ENCODE measurements around the gene RAF1. TPM values are rescaled to one million over a fixed set of nuclear protein-coding genes. Genes with fewer than 3 reads are reported as not detected.
A peak's percentile ranks its signal among the peaks of the same experiment; 100 is the strongest.

RAF1 gene
- total RNA-seq, 3 donors from 2014 or later (not counting 1 experiment from before 2014, with no cell fraction given): 142 to 168 (median 156) TPM

DNA sequence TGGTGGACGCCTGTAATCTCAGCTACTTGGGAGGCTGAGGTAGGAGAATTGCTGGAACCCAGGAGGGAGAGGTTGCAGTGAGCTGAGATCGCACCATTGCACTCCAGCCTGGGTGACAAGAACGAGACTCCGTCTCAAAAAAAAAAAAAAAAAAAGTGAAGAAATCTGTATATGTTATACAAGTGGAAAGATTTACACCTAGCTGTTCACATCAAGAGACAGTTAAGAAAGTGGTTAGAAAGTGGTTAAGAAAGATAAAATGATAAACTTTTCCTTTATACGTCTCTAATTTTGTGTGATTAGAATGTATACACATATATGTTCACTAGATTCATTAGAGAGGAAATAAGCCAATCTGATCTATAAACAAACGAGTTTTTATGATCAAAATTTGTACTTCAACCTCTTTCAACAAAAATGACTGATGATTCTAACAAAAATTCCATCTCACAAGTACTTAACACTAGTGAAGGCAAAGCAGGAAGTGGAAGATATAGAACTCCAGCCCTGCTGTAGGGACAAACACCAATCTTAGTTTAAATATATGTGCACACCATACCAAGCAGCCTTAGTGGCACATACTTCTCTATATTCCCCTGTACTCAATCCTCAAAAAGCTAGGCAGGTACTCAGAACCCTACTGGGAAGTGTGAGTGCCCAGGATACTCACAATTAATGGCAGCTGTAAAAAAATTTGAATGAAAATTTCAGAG, 51.2 kb downstream of the RAF1 start:
- peaks cover 48% of the 10 kb centered on the region for H3K36me3 ChIP-seq (ENCODE audit: control insufficient read depth, insufficient read depth, low read length)
- intact Hi-C loops (cut with micrococcal nuclease): loop anchor here (2.0 kb wide), 1 partner anchor 50 kb away; no protein-coding TSS in a partner anchor
- WGBS (ENCODE audit: insufficient coverage): 56% methylated on average over 4 of the region's 6 CpGs
- no peak overlapping the region for H3K27ac ChIP-seq (ENCODE audit: low read length)
- H3K27me3 ChIP-seq (ENCODE audit: control insufficient read depth, insufficient read depth, low read length): no peaks in the 10 kb centered on the region
- no peak overlapping the region for H3K4me3 ChIP-seq (ENCODE audit: low read length)
- no peaks in the 10 kb centered on the region for H3K9me3 Mint-ChIP-seq
- H3K36me3 Mint-ChIP-seq: peaks cover 8% of the 10 kb centered on the region
- H3K4me3 Mint-ChIP-seq: peak overlapping the region; percentile 41
- no peaks in the 10 kb centered on the region for H3K9me3 ChIP-seq (ENCODE audit: control insufficient read depth, insufficient read depth, low read length)
- TF ChIP-seq, protein P1, sequence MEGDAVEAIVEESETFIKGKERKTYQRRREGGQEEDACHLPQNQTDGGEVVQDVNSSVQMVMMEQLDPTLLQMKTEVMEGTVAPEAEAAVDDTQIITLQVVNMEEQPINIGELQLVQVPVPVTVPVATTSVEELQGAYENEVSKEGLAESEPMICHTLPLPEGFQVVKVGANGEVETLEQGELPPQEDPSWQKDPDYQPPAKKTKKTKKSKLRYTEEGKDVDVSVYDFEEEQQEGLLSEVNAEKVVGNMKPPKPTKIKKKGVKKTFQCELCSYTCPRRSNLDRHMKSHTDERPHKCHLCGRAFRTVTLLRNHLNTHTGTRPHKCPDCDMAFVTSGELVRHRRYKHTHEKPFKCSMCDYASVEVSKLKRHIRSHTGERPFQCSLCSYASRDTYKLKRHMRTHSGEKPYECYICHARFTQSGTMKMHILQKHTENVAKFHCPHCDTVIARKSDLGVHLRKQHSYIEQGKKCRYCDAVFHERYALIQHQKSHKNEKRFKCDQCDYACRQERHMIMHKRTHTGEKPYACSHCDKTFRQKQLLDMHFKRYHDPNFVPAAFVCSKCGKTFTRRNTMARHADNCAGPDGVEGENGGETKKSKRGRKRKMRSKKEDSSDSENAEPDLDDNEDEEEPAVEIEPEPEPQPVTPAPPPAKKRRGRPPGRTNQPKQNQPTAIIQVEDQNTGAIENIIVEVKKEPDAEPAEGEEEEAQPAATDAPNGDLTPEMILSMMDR (IDR thresholded peaks at IDR 0.05): no peak
- ATAC-seq (peak; percentile 54 to 74 (median 67)), DNase-seq (no peak)
- no peaks in the 10 kb centered on the region for H3K27me3 Mint-ChIP-seq (ENCODE audit: low read depth in 2 of 2)
- H3K27ac Mint-ChIP-seq: peak overlapping the region; percentile 72 to 80
- H3K4me1 Mint-ChIP-seq: peaks cover 32 to 51% of the 10 kb centered on the region in 2 donors
- H3K4me1 ChIP-seq (ENCODE audit: control insufficient read depth, insufficient read depth, low read length): peaks cover 19% of the 10 kb centered on the region

DNA sequence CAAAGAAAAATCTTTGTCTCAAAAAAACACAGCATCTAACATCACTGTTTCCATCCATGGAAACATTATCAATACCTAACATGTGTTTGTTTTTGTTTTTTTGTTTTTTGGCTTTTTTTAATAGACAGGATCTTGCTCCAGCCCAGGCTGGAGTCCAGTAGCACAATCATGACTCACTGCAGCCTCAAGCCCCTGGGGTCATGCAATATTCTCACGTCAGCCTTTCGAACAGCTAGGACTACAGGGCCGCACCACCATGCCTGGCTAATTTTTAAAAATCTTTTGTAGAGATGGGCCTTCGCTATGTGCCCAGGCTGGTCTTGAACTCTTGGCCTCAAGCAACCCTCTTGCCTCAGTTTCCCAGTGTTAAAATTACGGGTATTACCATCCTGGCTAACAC, 52.8 kb downstream of the RAF1 start:
- DNase-seq (no peak), ATAC-seq (no peak)
- Histone ChIP-seq H3K9me3 (ENCODE audit: control insufficient read depth, insufficient read depth, low read length) (no peaks in the 10 kb centered on the region), H3K27ac (ENCODE audit: low read length) (no peak overlapping the region), H3K4me3 (ENCODE audit: low read length) (no peak overlapping the region), H3K36me3 (ENCODE audit: control insufficient read depth, insufficient read depth, low read length) (peaks cover 44% of the 10 kb centered on the region), H3K27me3 (ENCODE audit: control insufficient read depth, insufficient read depth, low read length) (no peaks in the 10 kb centered on the region), H3K4me1 (ENCODE audit: control insufficient read depth, insufficient read depth, low read length) (peaks cover 22% of the 10 kb centered on the region)
- Mint-ChIP-seq H3K36me3 (peaks cover 8% of the 10 kb centered on the region), H3K27ac (no peak overlapping the region), H3K4me3 (no peak overlapping the region), H3K4me1 (peaks cover 40 to 52% of the 10 kb centered on the region in 2 donors), H3K27me3 (ENCODE audit: low read depth in 2 of 2) (no peaks in the 10 kb centered on the region), H3K9me3 (no peaks in the 10 kb centered on the region)
- intact Hi-C loops (cut with micrococcal nuclease): no loop called here
- WGBS (ENCODE audit: insufficient coverage): 79% methylated on average over 5 of the region's 5 CpGs
- TF ChIP-seq, protein P1 (IDR thresholded peaks at IDR 0.05): no peak

DNA sequence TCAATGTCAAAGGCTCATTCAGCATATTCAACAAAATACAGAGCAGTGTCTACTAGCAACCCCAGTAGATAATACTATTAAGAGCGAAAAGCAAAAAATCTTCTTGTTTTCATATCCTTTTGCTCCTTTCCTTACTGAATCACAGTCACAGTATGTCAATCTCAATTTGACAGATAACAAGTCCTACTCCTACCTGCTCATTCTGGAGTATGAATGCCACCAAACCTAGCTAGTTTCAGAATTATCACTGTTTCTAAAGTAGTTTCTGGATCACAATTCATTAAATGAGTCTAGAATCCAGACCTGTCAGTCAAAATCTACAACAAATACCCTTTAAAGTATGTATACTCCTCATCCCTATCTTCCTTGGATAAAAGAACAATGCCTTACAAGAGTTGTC, 55.5 kb downstream of the RAF1 start:
- Mint-ChIP-seq H3K27me3 (ENCODE audit: low read depth in 2 of 2) (no peaks in the 10 kb centered on the region), H3K4me1 (peaks cover 34 to 35% of the 10 kb centered on the region in 2 donors), H3K4me3 (no peak overlapping the region), H3K36me3 (peaks cover 18% of the 10 kb centered on the region), H3K27ac (no peak overlapping the region), H3K9me3 (no peaks in the 10 kb centered on the region)
- intact Hi-C loops (cut with micrococcal nuclease): no loop called here
- peaks cover 19% of the 10 kb centered on the region for H3K4me1 ChIP-seq (ENCODE audit: control insufficient read depth, insufficient read depth, low read length)
- H3K27ac ChIP-seq (ENCODE audit: low read length): no peak overlapping the region
- TF ChIP-seq, protein P1 (IDR thresholded peaks at IDR 0.05): no peak
- H3K4me3 ChIP-seq (ENCODE audit: low read length): no peak overlapping the region
- no peaks in the 10 kb centered on the region for H3K27me3 ChIP-seq (ENCODE audit: control insufficient read depth, insufficient read depth, low read length)
- no peak for ATAC-seq
- no peaks in the 10 kb centered on the region for H3K9me3 ChIP-seq (ENCODE audit: control insufficient read depth, insufficient read depth, low read length)
- WGBS (ENCODE audit: insufficient coverage): 100% methylated on average over 1 of the region's 1 CpG
- peaks cover 54% of the 10 kb centered on the region for H3K36me3 ChIP-seq (ENCODE audit: control insufficient read depth, insufficient read depth, low read length)
- no peak for DNase-seq

DNA sequence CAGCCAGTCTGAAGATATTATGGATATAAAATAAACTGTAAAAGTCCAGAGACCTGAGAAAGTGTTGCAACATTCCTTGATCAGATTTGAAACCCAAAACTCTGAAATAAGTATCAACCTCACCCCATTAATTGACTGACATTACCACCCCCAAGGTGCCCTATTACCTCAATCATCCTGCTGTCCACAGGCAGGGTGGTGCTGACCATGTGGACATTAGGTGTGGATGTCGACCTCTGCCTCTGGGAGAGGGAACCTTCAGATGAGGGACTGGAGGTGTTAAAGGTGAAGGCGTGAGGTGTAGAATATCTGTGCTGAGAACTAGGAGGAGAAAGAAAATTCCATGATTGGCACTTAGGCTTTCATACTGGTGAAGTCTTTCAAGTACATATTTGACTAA, 59.9 kb downstream of the RAF1 start:
- H3K4me3 ChIP-seq (ENCODE audit: low read length): no peak overlapping the region
- Mint-ChIP-seq H3K4me3 (no peak overlapping the region), H3K9me3 (no peaks in the 10 kb centered on the region), H3K4me1 (peaks cover 6 to 8% of the 10 kb centered on the region in 2 donors), H3K36me3 (peaks cover 36% of the 10 kb centered on the region), H3K27ac (no peak overlapping the region), H3K27me3 (ENCODE audit: low read depth in 2 of 2) (no peaks in the 10 kb centered on the region)
- ATAC-seq (no peak), DNase-seq (no peak)
- H3K27ac ChIP-seq (ENCODE audit: low read length): no peak overlapping the region
- H3K27me3 ChIP-seq (ENCODE audit: control insufficient read depth, insufficient read depth, low read length): no peaks in the 10 kb centered on the region
- H3K36me3 ChIP-seq (ENCODE audit: control insufficient read depth, insufficient read depth, low read length): peaks cover 80% of the 10 kb centered on the region
- peaks cover 3% of the 10 kb centered on the region for H3K4me1 ChIP-seq (ENCODE audit: control insufficient read depth, insufficient read depth, low read length)
- intact Hi-C loops (cut with micrococcal nuclease): no loop called here
- H3K9me3 ChIP-seq (ENCODE audit: control insufficient read depth, insufficient read depth, low read length): no peaks in the 10 kb centered on the region
- 100% methylated on average over 2 of the region's 2 CpGs for WGBS (ENCODE audit: insufficient coverage)
- TF ChIP-seq, protein P1 (IDR thresholded peaks at IDR 0.05): no peak

Data from natural killer cell (primary cell).